NCI-H1436 treated with DMSO at 0.1 percent for 48 hours (cell line): Measurements from ENCODE around the gene ANKS1B.
"Not testable (repeated sequence)": the region's sequence is repeated elsewhere in the genome, so short reads cannot be mapped to it uniquely, and the experiment has no call there.

Experiments
- DNase-seq: peaks from one replicate; lab custom pipeline; 2025; lab: John Stamatoyannopoulos, UW

The ANKS1B gene

DNA sequence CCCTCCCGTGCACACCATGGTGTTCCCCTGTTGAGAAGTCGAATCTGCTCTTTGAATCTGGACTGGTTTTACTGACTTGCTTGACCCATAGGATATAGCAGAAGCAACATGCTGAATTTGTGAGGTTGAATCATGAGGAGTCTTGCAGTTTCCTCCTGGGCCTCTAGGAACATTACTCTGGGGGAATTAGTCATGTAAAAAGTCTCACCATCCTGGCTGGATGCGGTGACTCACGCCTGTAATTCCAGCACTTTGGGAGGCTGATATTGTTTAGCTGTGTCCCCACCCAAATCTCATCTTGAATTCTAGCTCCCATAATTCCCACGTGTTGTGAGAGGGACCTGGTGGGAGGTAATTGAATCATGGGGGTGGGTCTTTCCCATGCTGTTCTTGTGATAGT is 1228.9 kb downstream of the ANKS1B start:
- not testable (repeated sequence) for DNase-seq

DNA sequence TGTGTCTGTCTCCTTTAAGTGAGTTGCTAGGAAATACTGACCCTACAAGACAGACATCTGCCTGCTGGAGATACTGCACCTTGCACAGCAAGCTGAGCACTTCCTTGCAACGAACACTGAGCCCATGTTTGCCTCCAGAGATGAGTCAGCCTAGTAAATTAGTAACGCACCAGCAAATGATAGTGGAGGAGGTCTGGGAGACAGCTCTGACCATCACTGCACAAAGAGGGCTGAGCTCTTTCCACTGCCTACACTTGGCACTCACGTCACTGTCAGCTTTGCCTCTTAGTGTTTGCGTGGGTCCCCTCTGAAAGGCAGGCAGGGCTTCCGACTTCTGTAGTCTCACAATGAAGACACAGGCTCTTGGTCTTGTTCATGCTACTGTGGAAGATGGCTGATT is 1230.6 kb downstream of the ANKS1B start:
- DNase-seq, result no peak

DNA sequence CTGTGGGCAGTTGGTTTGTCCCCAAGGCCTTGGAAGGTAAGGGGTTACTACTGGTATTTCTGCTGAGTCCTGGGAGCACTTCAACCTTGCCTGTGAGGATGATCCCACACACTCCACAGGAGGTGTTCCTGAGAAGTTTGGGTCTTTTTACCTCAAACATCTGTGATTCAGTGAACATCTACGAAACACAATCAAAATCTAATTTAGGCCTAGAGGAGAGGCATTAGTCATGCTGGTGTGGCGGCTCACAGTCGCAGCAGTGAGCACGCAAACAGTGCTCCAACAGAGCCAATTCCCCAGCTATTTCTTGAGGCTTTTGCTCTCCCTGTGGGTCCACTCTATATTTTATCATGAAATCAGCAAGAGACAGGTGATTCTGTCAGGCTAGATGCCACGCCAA is 1232.0 kb downstream of the ANKS1B start:
- DNase-seq, result no peak

DNA sequence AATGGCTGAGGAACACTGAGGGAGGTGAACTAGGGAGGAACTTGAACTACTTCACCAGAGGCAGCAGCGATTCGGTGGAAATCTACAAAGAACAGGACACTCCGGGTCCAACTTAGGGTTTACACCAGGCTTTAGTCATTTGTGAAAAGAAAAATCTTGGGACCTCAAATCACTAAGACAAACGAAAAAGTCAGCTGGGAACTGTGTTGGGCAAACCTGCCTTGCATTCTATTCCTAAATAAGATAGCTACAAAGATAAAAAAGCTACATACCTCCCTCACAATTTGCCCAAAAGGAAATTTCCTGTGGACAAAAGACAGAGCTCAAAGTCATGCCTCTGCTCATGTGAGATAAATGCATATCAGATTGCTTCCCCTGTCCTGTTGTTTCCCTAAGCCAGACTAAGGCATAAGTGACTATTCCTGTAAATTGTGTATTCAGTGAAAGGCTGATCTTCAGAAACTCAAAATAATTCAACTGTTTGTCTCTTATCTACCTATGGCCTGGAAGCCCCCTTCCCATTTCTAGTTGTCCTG is 1233.1 kb downstream of the ANKS1B start:
- no peak for DNase-seq

DNA sequence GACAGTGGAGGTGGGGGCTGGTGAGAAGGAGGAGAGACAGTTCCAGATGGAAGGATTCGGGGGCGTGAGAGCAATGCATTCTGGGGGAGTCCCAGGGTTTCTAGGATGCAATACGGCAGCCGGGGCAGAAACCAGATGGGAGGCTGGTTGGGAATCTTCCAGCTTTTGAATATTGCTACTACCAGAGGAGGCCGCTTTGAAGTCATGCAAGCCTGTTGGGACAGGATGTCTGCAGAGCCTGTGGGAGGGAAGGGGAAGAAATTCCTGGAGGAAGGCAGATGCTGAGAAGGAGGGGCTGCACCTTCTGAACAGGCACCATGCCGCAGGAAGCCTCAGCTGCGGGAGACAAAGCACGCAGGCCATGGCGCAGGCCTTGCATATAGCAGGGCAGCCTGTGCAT is 1234.2 kb downstream of the ANKS1B start:
- no peak for DNase-seq

DNA sequence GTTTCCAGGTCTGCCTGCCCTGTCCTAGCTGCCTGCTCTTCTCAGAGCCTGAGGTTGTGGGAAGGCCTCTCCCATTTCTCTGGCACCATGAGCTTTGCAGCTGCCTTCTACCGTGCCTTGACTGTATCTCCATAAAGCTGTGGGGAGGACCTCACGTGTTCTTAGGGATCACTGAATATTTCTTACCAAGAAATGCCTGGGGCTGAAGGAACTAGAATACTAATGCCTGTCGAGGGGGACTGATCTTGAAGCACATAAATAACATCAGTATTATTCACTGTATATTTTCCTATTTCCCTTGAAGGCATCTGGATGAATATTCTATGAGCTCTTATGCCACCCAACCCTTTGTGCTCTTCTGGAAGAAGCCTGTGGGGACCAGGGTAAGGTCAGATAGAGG is 1236.3 kb downstream of the ANKS1B start:
- no peak for DNase-seq

DNA sequence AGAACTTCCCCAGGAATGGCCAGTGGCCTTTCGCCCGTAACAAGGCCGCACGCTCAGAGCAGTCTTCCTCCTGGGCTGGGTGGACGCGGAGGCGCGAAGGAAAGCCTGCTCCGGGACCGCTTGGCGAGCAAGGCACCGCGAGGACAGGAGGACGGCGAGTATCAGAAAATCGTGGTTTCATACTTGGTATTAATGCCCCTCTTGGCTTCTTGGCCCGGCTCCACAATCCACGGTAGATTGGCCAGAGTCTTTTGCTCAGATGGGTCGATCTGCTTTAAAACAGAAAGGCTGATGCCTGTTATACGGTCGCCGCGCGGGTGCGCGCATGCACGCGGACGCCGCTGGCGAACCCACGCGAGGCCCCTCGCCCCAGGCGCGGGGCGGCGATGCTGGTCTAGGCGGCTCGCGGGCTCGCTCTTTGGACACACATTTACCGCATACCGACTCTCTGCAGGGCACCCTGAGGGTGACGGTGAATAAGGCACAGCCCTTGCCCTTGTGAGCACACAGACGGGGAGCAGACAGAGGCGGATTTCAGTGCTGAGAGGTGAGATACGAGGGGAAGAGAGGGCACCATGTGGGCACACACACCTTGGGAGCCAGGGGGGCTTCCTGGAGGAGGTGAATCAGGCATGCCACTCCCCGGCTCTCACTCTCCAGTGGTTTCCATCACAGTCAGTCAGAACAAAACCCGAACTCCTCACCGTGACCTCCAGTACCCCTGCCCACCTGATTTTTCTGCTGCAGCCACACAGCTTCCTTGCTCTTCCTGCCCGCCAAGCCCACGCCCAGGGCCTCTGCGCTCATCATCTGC is 1239.0 kb downstream of the ANKS1B start:
- DNase-seq, result no peak

DNA sequence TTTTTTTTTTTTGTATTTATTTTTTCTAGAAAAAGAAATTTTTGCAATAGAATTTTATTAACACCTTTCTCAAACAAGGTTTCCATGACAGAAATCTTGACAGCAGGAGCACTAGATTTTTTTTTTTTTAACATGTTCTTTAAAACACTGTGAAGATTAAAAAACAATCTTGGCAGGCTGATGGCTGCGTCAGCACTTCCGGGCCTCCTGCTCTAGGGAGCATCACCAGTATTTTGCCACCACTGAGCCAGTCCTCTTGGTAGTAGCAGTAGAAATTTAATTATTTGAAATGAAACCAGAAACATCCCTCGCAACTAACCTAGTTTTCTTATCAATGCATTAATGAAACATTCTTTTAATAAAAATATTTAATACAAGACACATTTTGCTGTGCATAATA is 1240.1 kb downstream of the ANKS1B start:
- DNase-seq, result no peak

DNA sequence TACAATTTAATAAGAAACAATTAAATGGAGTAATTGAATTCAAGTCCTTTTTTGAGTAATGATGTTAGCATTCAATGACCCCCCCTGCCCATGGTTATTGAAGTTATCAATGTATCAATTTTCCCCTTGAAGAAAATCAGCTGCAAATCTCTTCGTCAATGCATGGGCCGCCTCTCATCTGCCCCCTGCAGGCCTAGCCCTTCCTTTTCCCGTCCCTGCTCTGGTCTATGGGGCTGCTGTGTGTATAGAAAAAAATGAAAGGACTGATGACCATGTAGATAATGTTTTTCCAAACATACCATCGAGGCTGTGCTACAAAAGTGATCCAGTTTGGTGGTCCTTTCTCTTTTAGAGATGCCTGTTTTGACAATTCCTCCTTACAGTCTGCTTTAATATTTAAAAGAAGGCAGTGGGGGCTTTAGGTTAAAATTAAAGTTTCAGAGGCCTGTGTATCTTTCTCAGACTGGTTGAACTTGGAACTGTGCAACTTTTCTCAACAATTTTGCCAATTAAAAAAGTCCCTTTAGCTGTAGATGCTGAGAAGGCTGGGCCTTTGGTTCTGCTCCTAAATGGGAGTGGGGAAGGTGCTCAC is 1241.3 kb downstream of the ANKS1B start:
- DNase-seq, result no peak

DNA sequence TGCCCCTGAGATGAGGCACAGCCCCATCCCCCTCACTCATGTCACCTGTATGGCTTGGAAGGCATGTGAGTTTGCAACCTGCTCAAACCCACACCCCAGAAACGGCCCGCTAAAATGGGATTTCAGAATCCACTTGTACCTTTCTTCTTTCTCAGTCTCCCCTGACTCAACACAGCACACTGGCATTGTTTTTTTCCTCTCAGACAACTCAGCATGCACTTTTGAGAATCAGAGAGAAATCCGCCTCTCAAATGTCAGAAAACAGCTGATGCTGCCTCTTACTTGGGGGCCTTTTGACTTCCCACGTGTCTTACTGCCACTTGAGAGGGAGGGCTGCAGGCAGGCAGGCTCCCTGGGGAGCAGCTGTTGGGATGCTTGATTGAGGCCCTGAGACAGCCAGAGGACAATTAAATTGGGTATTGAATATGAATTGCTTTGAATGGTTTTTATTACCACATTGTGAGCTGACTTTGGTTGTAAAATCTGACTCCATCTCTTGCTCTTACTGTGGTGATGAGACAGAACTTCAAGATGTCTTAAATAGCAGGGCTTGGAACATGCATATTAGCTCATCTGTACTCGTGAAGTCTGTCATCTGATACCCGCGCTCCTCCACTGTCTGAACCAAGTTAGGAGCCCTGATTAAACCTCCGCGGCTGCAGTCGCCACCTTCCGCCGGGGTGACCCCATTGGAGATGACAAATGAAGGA is 1243.0 kb downstream of the ANKS1B start:
- DNase-seq, result no peak

DNA sequence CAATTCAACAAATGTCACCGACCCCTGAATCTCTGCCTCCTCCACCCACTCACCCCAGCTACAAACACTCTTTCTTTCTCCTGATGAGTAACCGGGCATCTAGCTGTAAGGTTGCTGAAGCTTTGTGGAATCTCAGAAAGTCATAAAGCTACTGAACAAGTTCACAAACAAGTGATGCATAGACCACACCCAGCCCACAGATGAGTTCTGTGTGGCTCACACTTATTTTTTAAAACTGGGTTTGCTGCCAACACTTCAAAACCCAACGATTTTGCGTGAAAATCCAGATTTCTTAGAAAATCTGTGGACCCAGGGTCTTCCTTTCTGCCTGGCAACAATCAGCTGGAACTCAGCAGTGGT is 1243.6 kb downstream of the ANKS1B start:
- no peak for DNase-seq

DNA sequence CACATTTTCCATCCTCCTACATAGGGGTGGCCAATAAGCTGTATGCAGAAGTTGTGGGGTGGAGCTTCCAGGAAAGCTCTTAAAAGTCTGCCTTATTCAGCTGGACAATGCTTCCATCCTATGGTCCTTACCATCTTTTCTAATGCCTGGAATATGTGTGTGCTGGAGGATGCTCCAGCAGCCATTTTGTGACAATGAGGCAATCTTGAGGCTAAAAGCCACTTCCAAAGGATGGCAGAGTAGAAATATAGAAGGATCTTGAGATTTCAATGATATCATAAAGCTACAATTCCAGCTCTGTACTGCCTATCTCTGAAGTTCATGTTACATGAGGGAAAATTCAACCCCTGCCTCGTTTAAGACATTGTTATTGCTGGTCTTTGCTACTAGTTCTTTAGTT is 1244.0 kb downstream of the ANKS1B start:
- no peak for DNase-seq

DNA sequence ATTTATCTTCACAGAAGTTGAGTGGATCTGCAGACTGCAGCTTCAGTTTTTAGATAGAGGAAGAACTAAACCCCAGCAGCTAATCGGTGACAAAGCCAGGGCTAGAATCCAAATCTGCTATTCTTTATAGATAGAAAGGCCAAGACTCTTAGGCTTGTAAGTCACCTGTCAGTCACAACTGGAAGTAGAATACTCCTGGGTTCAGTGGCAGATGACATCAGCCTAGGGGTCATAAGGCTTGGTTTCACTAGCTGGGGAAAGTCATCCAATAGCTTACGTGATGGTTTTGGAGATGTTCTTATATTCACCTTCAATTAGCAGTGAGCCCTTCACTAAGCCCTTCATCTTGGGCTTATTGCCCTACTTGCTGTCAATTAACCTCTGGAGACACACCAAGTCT is 1246.2 kb downstream of the ANKS1B start:
- no peak for DNase-seq

DNA sequence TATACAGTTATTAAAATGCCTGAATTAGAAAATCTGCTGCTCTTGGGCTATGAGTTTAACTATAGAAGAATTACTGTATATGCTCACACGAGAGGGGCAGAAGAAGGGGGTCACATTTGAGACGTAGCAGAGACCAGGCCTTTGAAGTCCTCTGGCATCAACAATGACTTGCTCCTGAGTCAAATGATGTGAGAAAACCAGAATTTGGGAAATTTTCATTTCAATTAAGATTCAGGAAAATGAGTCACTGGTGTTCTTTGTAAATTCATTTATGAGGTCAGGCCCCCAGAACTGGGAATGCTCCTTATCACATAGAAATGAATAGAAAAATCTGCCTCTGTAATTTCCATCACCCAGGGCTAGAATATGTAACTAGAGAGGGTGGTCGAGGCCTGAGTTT is 1246.7 kb downstream of the ANKS1B start:
- DNase-seq, result no peak

DNA sequence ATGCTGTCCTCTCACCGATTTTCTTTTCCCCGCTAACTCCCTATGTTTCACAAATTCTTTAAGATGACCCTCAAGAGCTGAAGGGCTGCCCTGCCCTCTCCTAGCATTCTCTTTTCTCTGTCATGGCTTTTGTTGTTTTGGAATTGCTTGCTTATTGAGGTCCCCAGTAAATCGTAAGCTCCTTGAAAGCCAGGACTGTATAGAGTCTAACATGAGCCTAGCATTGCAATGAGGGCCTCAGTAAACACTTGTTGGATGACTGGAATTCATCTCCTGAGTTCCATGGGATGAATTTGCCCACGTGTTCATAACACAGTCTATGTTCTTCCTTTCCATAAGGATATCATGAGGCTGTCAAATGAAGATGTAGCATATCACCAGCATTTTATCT is 1247.4 kb downstream of the ANKS1B start:
- no peak for DNase-seq

DNA sequence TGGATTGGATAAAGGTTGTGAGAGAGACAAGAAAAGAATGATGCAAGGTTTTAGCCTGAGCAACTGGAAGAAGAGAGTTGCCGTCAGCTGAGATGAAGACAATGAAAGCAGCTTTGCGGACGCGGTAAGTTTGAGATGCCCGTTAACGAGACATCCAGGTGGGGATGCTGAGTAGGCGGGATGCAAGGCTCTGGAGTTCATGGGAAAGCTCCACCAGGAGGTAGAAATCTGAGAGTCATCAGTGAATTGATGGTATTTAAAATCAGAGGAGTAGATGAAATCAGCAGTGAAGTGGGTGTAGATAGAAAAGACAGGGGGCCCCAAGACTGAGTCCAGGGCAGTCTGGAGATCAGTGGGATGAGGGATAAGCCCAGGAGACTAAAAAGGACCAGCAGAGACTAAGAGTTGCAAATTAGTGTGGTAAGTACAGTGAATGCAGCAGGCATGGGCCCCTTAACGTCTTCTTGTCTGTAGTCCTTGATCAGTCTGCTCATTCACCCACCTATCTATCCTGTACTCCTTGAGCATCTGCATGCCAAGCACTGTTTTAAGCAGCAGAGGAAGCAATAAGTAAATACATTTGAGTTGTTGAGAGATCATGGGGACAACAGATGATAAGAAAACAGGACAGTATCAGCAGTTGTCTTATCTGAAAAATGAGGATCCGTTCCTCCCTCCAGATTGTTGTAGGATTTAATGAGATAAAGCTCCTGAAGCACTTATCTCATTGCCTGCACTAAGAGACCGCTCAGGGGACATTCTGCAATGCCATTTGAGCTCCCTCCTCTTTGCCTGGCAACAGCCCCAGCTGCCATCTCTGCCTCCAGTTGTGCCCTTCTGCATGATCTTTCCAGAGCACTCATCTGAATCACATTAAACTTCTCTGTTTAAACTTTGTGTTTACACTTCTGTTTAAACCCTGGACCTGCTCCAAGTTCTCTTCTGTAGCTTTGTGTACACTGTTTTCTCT is 1248.1 kb downstream of the ANKS1B start:
- no peak for DNase-seq

DNA sequence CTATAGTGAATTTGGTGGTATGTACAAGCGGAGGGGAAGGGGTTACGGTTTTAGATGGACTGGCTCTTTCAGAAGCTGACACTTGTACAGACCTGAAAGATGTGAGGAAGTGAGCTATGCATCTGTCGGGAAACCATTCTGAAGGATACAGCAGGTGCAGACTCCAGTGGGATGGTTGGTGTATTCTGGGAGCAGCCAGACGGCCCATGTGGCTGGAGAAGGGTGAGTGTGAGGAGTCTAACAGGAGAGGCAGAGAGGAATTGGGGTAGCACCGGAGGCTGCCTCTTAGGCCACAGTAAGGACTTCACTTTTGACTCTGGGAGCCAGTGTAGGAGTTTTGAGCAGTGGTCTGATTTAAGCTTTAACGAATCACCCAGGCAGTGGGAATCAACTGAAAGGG is 1248.9 kb downstream of the ANKS1B start:
- DNase-seq, result no peak

DNA sequence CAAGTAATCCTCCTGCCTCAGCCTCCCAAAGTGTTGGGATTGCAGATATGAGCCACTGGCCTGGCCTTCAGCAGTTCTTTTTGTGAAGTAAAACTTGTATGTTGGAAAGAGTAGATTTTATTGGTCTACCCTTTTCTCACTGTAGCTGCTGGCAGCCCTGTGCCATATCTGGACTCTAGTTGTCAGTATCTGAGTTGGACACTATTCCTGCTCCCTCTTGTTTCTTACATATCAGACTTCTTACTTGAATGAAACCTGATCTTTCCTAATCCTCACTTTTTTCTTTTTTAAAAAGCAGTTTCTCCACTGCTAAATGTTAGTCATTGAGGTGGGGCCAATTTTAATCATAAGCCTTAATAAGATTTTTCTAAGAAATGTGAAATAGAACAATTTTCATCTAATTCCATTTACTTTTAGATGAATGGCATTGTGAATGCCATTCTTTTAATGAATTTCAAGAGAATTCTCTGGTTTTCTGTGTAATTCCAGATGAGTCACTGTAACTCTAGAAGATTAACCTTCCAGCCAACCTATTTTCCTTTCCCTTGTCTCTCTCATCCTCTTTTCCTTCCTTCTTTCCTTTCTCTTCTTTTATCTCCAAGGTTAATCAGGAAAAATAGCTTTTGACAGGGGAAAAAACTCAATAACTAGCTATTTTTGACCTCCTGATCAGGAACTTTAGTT is 1250.9 kb downstream of the ANKS1B start:
- DNase-seq, result no peak

DNA sequence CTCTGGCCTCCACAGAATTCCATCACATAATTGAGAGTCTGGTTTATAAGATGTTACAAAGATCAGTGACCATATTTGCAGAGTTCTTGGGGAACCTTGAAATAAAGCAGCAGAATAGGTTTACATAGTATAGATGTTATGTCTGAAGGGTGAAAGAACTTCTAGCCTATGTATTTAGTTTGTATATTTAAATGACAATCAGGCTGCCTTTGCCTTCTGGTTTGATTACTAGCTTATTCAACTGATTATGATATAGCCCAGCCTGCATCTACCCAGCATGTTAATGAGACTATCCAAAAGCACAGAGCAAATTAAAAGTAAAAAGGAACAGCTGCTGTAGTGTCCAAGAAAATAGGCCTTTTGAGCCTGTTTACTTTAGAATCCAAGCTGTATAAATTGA is 1254.3 kb downstream of the ANKS1B start:
- no peak for DNase-seq

DNA sequence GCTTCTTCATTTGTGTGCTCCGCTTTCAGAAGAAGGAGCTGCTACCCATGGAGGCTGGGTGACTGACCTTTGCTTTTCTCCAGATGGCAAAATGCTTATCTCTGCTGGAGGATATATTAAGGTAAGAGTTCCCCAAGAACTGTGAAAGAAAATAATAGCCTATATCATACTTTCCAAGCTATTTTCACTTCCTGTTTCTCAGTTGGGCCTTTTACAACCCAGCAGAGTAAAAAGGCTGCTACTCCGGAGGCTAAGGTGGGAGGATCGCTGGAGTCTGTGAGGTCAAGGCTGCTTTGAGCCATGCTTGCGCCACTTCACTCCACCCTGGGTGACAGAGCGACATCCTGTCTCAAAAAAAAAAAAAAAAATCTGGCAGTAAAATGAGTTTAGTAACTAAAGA is 1257.5 kb downstream of the ANKS1B start:
- DNase-seq, result no peak

DNA sequence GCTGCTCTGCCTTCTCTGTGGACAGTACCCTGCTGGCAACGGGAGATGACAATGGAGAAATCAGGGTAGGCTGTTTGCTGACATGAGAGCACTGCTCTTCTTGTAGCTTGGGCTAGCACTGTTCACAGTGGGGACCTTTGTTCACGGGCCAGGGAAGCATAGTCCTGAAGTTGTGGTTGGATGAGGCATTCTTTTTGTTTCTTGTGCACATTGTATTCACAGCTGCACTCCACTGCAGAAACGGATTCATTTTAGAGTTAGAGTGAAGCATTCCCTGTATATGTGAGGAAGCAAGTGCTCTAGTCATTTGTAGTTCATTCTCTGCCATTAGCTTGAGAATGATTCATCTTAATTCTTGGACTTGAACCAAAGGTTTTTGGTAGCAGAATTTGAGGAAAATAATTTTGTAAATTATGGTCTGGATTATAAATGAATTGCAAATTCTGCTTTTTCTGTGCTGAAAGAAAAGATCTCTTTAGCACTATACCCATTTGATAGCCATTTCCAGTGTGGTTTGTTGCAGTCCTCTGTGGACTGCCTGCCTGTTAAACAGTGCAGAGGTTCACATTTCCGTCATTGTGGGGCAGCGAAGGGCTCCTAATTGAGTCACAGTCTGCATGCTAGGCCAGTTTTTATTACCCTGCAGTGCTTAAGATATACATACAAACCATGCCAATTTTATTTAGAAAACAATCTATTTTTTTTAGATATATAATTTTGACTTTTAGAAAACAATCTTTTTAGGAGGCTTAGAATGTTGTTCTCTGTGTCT is 1259.1 kb downstream of the ANKS1B start:
- no peak for DNase-seq
